Upper lobe of right lung (tissue), 1 donor: Measurements from ENCODE around the gene NFE2. TPM values are rescaled to one million over a fixed set of nuclear protein-coding genes. Genes with fewer than 3 reads are reported as not detected.
"Not testable (repeated sequence)": the region's sequence is repeated elsewhere in the genome, so short reads cannot be mapped to it uniquely, and the experiment has no call there.

ENCODE experiments used
- ATAC-seq: fragments of 200-7000 bp; cut with Tn5 transposase; one replicate; pipeline ENCODE4 v1.9.1; 2020; ENCODE audit warnings: mild to moderate bottlenecking, moderate library complexity
- DNase-seq: peaks from one replicate; pipeline ENCODE4 v3.0.0-alpha.2; 2020
- H3K27ac ChIP-seq: fragments of 200-600 bp; one replicate; pipeline ENCODE4 v1.8.0; 2022
- H3K27me3 ChIP-seq: fragments of 200-600 bp; one replicate; pipeline ENCODE4 v1.8.0; 2022; ENCODE audit warnings: mild to moderate bottlenecking
- H3K36me3 ChIP-seq: fragments of 200-600 bp; one replicate; pipeline ENCODE4 v1.8.0; 2022
- H3K4me1 ChIP-seq: fragments of 200-600 bp; one replicate; pipeline ENCODE4 v1.8.0; 2022
- H3K4me3 ChIP-seq: fragments of 200-600 bp; one replicate; pipeline ENCODE4 v1.8.0; 2022; ENCODE audit warnings: mild to moderate bottlenecking
- H3K9me3 ChIP-seq: fragments of 200-600 bp; one replicate; pipeline ENCODE4 v1.8.0; 2022
- CTCF ChIP-seq: fragments of 200-600 bp; IDR thresholded peaks from one replicate; pipeline ENCODE4 v1.8.0; 2022; ENCODE audit warnings: antibody characterized with exemption
- intact Hi-C: fragments of 100-400 bp; cut with DNase I; formaldehyde crosslinking; loops from one replicate; pipeline ENCODE4 v1.11.0; 2022
- total RNA-seq: library from RNA; stranded (reverse); fragmentation: NEBNext Ultra II Directional; extraction: Animal tissue kit (Norgen Biotek cat#: 25700); gene quantifications from one replicate; pipeline ENCODE4 v1.2.1, GENCODE V29; 2021
- donor health status: DM: no; HTN: yes; CAD: no; lungs with severe emphysema.

The NFE2 gene
- total RNA-seq, 1 donor from 2014 or later = 7.5 TPM

- intact Hi-C loops = no loop called here
- Histone ChIP-seq H3K4me3 (no peak overlapping the region), H3K27me3 (no peaks in the 10 kb centered on the region), H3K9me3 (no peaks in the 10 kb centered on the region), H3K4me1 (peaks cover 54% of the 10 kb centered on the region), H3K27ac (no peak overlapping the region), H3K36me3 (peaks cover 74% of the 10 kb centered on the region)
- ATAC-seq (peak; percentile 60), DNase-seq (no peak)
- TF ChIP-seq CTCF = no peak
Measured at GRCh38 chr12:54286042-54287030, 14.5 kb downstream of the NFE2 start.

GRCh38 chr12:54285150-54286041 is 15.4 kb downstream of the NFE2 start:
- Histone ChIP-seq H3K4me3 (peak overlapping the region; percentile 22), H3K36me3 (peaks cover 74% of the 10 kb centered on the region), H3K27ac (no peak overlapping the region), H3K4me1 (peaks cover 54% of the 10 kb centered on the region), H3K9me3 (no peaks in the 10 kb centered on the region), H3K27me3 (no peaks in the 10 kb centered on the region)
- DNase-seq (no peak), ATAC-seq (no peak)
- intact Hi-C loops = no loop called here
- TF ChIP-seq CTCF = peak; percentile 23

- DNase-seq, H3K27ac ChIP-seq, H3K9me3 ChIP-seq, H3K27me3 ChIP-seq, intact Hi-C loops, ATAC-seq: not testable (repeated sequence)
- Histone ChIP-seq H3K4me3 (peak overlapping the region; percentile 95), H3K4me1 (peaks cover 54% of the 10 kb centered on the region), H3K36me3 (peaks cover 74% of the 10 kb centered on the region)
Measured at GRCh38 chr12:54284070-54284780, 16.6 kb downstream of the NFE2 start.

- TF ChIP-seq CTCF = no peak
- Histone ChIP-seq H3K36me3 (peaks cover 65% of the 10 kb centered on the region), H3K9me3 (no peaks in the 10 kb centered on the region), H3K4me3 (peak overlapping the region; percentile 95), H3K27me3 (no peaks in the 10 kb centered on the region), H3K4me1 (peaks cover 63% of the 10 kb centered on the region), H3K27ac (no peak overlapping the region)
- ATAC-seq (no peak), DNase-seq (no peak)
- intact Hi-C loops = no loop called here
Measured at GRCh38 chr12:54282949-54283593, 17.7 kb downstream of the NFE2 start.

- peaks cover 66% of the 10 kb centered on the region for H3K4me1 ChIP-seq
Measured at GRCh38 chr12:54281694-54282093, 19.1 kb downstream of the NFE2 start.

GRCh38 chr12:54281261-54281638 is 19.6 kb downstream of the NFE2 start:
- H3K27me3 ChIP-seq, H3K9me3 ChIP-seq, DNase-seq, intact Hi-C loops, ATAC-seq: not testable (repeated sequence)
- peak overlapping the region; percentile 95 for H3K4me3 ChIP-seq
- peaks cover 61% of the 10 kb centered on the region for H3K4me1 ChIP-seq
- peaks cover 47% of the 10 kb centered on the region for H3K36me3 ChIP-seq
- peak overlapping the region; percentile 98 for H3K27ac ChIP-seq

More at GRCh38 chr12:54281694-54282093, 19.1 kb downstream of the NFE2 start:
- intact Hi-C loops, H3K27me3 ChIP-seq, ATAC-seq, H3K9me3 ChIP-seq, DNase-seq: not testable (repeated sequence)
- peak overlapping the region; percentile 98 for H3K27ac ChIP-seq
- peak overlapping the region; percentile 95 for H3K4me3 ChIP-seq
- peaks cover 51% of the 10 kb centered on the region for H3K36me3 ChIP-seq
